Stomach (tissue), 9 donors: ENCODE data around the gene VPS9D1. TPM values are rescaled to one million over a fixed set of nuclear protein-coding genes. Genes with fewer than 3 reads are reported as not detected.
"Not testable (repeated sequence)": the region's sequence is repeated elsewhere in the genome, so short reads cannot be mapped to it uniquely, and the experiment has no call there.

Source experiments
- DNase-seq, 2 donors: peaks; one replicate each; pipeline versions ENCODE4 v3.0.0 to v3.0.0-alpha.2; 2013 to 2019
- H3K27ac ChIP-seq, 5 donors: fragments of 200-600 bp in 4 of 5; sonication (generic) in 4 of 5; one replicate each; pipeline ENCODE4 v1.5.1; 2013 to 2019; ENCODE audit warnings: mild to moderate bottlenecking in 1 of 5, moderate library complexity in 1 of 5
- H3K27me3 ChIP-seq, 3 donors: fragments of 200-600 bp; sonication (generic); one replicate each; pipeline ENCODE4 v1.5.1; 2017 to 2019; ENCODE audit warnings: mixed run types in 1 of 3
- H3K36me3 ChIP-seq, 4 donors: fragments of 200-600 bp; sonication (generic); 1 replicate in 3 of 4; 2 replicates in 1 of 4; pipeline ENCODE4 v1.5.1; 2016 to 2019
- H3K4me1 ChIP-seq, 4 donors: fragments of 200-600 bp; sonication (generic); one replicate each; pipeline ENCODE4 v1.5.1; 2016 to 2019
- H3K4me3 ChIP-seq, 4 donors: fragments of 200-600 bp; sonication (generic) in 3 of 4; one replicate each; pipeline ENCODE4 v1.5.1; 2016 to 2019; ENCODE audit warnings: mild to moderate bottlenecking in 1 of 4
- H3K9me3 ChIP-seq, 4 donors: fragments of 200-600 bp; sonication (generic); one replicate each; pipeline ENCODE4 v1.5.1; 2016 to 2019
- EP300 ChIP-seq: sonication (generic); formaldehyde crosslinking; IDR thresholded peaks from one replicate; pipeline ENCODE4 v1.6.1; 2017; ENCODE audit warnings: antibody characterized with exemption
- POLR2A ChIP-seq, 4 donors: fragments of 450-650 bp; IDR thresholded peaks; one replicate each; pipeline ENCODE4 v1.6.1; 2016; ENCODE audit warnings: antibody characterized with exemption in 4 of 4, control low read depth in 2 of 4, mild to moderate bottlenecking in 1 of 4, moderate library complexity in 1 of 4
- POLR2AphosphoS5 ChIP-seq, 3 donors: sonication (generic); formaldehyde crosslinking; IDR thresholded peaks; one replicate each; pipeline ENCODE4 v1.6.1; 2016; ENCODE audit warnings: antibody characterized with exemption in 3 of 3
- WGBS, 5 donors: extraction: QIAGEN DNeasy Blood & Tissue Kit in 3 of 5; methylation state at CpG; one replicate each; pipeline versions ENCODE4 v1.1.5 to v1.1.7; 2013 to 2018; 5-methylcytosine and 5-hydroxymethylcytosine counted together
- intact Hi-C: fragments of 100-400 bp; cut with DNase I; formaldehyde crosslinking; loops from one replicate; pipeline ENCODE4 v1.15.1; 2023; ENCODE audit warnings: low total_unique reads
- polyA plus RNA-seq, 3 donors: library from polyadenylated mRNA; stranded (reverse); fragments of 200-250 nt; gene quantifications; one replicate each; pipeline ENCODE4 v1.2.3, GENCODE V29; 2013
- total RNA-seq, 5 donors: library from RNA; depleted of rRNA; stranded (reverse); fragments of >200 nt; gene quantifications; one replicate each; pipeline versions ENCODE4 v1.1.0 to v1.2.3, GENCODE V29; 2014 to 2016
- TF ChIP-seq, protein P1 (sequence below), 7 experiments: fragments of 450-650 bp in 4 of 7; fragments of 200-600 bp in 3 of 7; sonication (generic) in 3 of 7; IDR thresholded peaks; one replicate each; pipeline ENCODE4 v1.5.1; 2016 to 2019; ENCODE audit warnings: antibody characterized with exemption in 7 of 7, control low read depth in 2 of 7, mild to moderate bottlenecking in 1 of 7
- donor health status: healthy with polysubstance abuse.
- donor health status: Bipolar disorder and iron deficiency.
- donor health status: healthy.

Gene VPS9D1
- total and polyA plus RNA-seq, 8 donors, result 2.7 to 43.2 (median 8.8) TPM

DNA sequence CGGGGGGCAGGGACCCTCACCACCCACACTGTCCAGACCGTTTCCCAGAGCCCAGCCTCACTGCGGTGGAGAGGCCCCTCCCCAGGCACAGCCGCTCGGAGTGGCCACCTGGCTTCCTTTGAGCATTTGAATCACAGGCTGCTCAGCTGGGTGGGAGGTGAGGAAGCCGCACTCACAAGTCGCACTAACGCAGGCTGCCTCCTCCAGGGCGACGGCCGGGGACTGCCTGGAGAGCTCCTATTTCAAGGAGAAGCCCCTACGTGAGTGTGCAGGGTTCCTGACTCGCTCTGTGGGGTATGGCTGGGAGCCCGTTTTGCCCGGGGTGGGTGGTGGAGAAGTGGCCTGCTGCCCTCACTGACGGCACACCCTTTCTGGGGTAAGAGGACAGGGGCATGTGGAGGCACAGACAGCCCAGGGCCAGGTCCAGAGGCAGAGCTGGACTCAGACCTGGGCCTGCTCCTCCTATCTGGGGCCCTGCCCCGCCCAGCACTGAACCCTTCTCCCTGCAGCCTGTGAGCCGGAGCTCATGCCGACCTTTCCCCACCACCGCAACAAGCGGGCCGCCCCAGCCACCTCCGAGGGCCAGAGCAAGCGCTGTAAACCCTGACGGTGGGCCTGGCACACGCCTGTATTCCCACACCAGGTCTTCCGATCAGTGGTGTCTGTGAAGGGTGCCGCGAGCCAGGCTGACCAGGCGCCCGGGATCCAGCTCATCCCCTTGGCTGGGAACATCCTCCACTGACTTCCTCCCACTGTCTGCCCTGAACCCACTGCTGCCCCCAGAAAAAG lies 25.4 kb downstream of the VPS9D1 start:
- intact Hi-C loops, result no loop called here
- H3K4me3 ChIP-seq, result no peak overlapping the region
- WGBS, 5 donors, result 81 to 87% (median 82%) methylated on average over 15 to 31 of the region's 31 CpGs
- H3K27me3 ChIP-seq, result no peaks in the 10 kb centered on the region
- peak in 1 of 2 donors; percentile 16 for DNase-seq
- no peak for TF ChIP-seq EP300
- TF ChIP-seq POLR2AphosphoS5 (IDR thresholded peaks at IDR 0.05), result no peak
- TF ChIP-seq, protein P1, sequence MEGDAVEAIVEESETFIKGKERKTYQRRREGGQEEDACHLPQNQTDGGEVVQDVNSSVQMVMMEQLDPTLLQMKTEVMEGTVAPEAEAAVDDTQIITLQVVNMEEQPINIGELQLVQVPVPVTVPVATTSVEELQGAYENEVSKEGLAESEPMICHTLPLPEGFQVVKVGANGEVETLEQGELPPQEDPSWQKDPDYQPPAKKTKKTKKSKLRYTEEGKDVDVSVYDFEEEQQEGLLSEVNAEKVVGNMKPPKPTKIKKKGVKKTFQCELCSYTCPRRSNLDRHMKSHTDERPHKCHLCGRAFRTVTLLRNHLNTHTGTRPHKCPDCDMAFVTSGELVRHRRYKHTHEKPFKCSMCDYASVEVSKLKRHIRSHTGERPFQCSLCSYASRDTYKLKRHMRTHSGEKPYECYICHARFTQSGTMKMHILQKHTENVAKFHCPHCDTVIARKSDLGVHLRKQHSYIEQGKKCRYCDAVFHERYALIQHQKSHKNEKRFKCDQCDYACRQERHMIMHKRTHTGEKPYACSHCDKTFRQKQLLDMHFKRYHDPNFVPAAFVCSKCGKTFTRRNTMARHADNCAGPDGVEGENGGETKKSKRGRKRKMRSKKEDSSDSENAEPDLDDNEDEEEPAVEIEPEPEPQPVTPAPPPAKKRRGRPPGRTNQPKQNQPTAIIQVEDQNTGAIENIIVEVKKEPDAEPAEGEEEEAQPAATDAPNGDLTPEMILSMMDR (IDR thresholded peaks at IDR 0.05), result no peak
- no peak for TF ChIP-seq POLR2A (IDR thresholded peaks at IDR 0.05)
- no peaks in the 10 kb centered on the region for H3K9me3 ChIP-seq
- peaks cover 34 to 79% (median 77%) of the 10 kb centered on the region in 4 donors for H3K36me3 ChIP-seq
- no peak overlapping the region for H3K27ac ChIP-seq
- peaks cover 8 to 35% (median 20%) of the 10 kb centered on the region in 4 donors for H3K4me1 ChIP-seq

DNA sequence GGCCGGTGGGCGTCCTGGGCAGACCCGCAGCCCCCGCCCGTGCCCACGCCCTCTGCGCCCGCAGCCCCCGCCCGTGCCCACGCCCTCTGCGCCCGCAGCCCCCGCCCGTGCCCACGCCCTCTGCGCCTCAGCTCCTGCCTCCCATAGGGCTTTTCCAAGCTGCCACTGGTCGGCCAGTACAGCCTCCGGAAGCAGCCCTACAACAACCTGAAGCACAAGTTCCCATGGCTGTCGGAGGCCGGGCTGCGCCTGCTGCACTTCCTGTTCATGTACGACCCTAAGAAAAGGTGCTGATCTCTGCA lies 26.0 kb downstream of the VPS9D1 start:
- H3K36me3 ChIP-seq, result peaks cover 34 to 85% (median 82%) of the 10 kb centered on the region in 4 donors
- intact Hi-C loops, H3K9me3 ChIP-seq, H3K27me3 ChIP-seq, H3K4me3 ChIP-seq, H3K27ac ChIP-seq: not testable (repeated sequence)
- peak in 1 of 2 donors; percentile 12 for DNase-seq
- WGBS, 5 donors, result 60 to 87% (median 81%) methylated on average over 1 to 23 of the region's 23 CpGs
- peaks cover 4 to 30% (median 14%) of the 10 kb centered on the region in 4 donors for H3K4me1 ChIP-seq

DNA sequence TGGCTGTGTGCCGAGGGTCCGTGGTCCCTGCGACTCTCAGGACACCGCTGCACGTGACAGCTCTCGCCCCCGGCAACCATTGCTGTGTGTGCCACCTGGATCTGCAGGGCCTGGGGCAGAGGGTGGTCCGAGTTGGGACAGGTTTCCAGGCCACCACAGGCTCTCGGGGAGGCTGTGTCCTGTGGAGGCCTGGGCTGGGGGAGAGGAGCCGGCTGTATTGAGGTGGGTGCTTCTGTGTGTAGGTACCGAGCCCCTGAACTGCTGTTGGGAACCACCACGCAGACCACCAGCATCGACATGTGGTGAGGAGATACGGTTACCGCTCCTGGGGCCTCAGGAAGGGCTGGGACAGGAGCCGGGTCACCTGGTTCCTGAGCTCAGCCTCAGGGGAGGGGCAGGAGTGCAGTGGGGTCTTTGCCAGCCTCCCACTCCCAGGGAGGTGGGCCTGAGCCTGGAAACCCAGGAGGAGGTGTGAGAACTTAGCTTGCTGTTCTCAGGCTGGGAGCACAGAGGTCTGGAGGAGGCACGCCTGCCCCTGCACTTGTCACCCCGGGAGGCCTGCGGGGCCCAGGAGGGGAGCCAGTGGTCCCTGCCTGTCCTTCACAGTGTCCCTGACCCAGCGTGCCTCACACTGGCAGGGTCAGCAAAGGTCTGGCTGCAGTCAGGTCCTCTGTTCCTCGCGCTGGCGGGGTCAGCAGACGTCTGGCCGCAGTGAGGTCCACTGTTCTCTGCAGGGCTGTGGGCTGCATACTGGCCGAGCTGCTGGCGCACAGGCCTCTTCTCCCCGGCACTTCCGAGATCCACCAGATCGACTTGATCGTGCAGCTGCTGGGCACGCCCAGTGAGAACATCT lies 26.5 kb downstream of the VPS9D1 start:
- no peak overlapping the region for H3K27ac ChIP-seq
- intact Hi-C loops, result no loop called here
- H3K27me3 ChIP-seq, result no peaks in the 10 kb centered on the region
- peaks cover 34 to 91% (median 88%) of the 10 kb centered on the region in 4 donors for H3K36me3 ChIP-seq
- H3K4me3 ChIP-seq, result no peak overlapping the region
- H3K9me3 ChIP-seq, result no peaks in the 10 kb centered on the region
- WGBS, 5 donors, result 87 to 92% (median 89%) methylated on average over 23 to 32 of the region's 32 CpGs
- no peak for DNase-seq
- TF ChIP-seq EP300 (no peak), POLR2AphosphoS5 (IDR thresholded peaks at IDR 0.05) (no peak), POLR2A (IDR thresholded peaks at IDR 0.05) (no peak)
- TF ChIP-seq, protein P1 (IDR thresholded peaks at IDR 0.05), result no peak
- H3K4me1 ChIP-seq, result peaks cover 0 to 27% (median 11%) of the 10 kb centered on the region in 4 donors

DNA sequence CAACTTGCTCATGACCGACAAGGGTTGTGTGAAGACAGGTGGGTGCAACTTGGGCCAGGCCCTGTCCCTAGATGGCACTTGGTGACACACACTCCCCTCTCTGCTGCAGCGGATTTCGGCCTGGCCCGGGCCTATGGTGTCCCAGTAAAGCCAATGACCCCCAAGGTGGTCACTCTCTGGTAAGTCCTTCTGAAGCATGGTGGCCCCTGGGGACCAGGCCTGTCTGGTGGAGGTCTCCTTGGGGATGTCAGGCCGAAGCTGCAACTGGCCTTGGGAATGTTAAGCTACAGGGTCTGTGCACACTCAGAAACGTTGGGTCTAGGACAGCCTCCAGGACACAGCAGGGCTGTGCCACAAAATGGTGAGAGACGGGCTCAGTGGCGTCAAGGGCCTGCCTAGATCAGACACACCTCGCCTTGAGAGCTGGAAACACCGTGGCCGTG lies 27.4 kb downstream of the VPS9D1 start:
- intact Hi-C loops, result no loop called here
- Histone ChIP-seq H3K4me1 (peaks cover 0 to 35% (median 18%) of the 10 kb centered on the region in 4 donors), H3K9me3 (no peaks in the 10 kb centered on the region), H3K36me3 (peaks cover 34 to 94% (median 90%) of the 10 kb centered on the region in 4 donors), H3K27ac (no peak overlapping the region), H3K4me3 (no peak overlapping the region), H3K27me3 (no peaks in the 10 kb centered on the region)
- no peak for TF ChIP-seq POLR2A (IDR thresholded peaks at IDR 0.05)
- TF ChIP-seq EP300, result no peak
- TF ChIP-seq, protein P1 (IDR thresholded peaks at IDR 0.05), result no peak
- TF ChIP-seq POLR2AphosphoS5 (IDR thresholded peaks at IDR 0.05), result no peak
- no peak for DNase-seq
- 82 to 95% (median 93%) methylated on average over 4 to 11 of the region's 11 CpGs for WGBS, 5 donors
